GM12875 (cell line): Measurements from ENCODE around the gene HOXD10.

Experiments used
- H3K4me3 ChIP-seq: one replicate; pipeline ENCODE4 v1.5.1; 2011; ENCODE audit warnings: low read depth, low read length, control low read depth
- CTCF ChIP-seq: IDR thresholded peaks from 2 replicates; pipeline ENCODE4 v1.5.1; 2011; ENCODE audit warnings: low read depth, mild to moderate bottlenecking, control low read depth, inconsistent platforms, low read length, moderate library complexity, borderline replicate concordance; ENCODE audit not compliant: insufficient read depth

The HOXD10 gene

GRCh38 chr2:176083796-176084261 is 32.7 kb upstream of the HOXD10 start, which contains the start of gene EVX2:
EVX2 (minus strand) TSS chr2:176083962; CDS start chr2:176083776, 186 bp downstream.
- no peak within 1 kb of the TSS for H3K4me3 ChIP-seq

DNA sequence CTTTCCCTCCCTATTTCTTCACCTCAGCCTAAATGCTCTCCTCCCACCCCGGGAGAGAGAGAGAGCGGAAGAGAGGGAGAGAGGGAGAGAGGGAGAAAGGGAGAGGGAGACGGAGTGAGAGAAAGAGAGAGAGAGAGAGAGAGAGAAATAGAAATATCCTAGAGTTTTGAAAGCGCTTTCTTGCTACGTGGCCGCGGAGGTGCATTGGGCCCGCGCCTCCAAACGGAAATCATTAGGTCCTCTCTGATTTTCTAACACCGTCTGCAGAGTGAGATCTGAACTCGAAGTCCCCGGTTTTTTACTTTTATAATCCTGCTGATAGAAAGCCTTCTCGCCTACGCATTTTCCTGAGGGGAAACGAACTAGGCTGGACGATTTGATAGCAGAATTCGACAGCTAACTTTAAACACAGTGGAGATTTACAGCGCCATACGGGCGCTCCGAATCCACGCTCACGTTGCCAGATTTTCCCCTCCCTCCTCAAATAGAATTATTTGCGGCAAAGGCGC is 31.9 kb upstream of the HOXD10 start:
- TF ChIP-seq CTCF = no peak
- H3K4me3 ChIP-seq = no peak overlapping the region

More at GRCh38 chr2:176083796-176084261, 32.7 kb upstream of the HOXD10 start, which contains the start of gene EVX2:
- no peak for TF ChIP-seq CTCF

GRCh38 chr2:176085120-176085788 is 31.3 kb upstream of the HOXD10 start:
- TF ChIP-seq CTCF = no peak
- H3K4me3 ChIP-seq = no peak overlapping the region

- no peak overlapping the region for H3K4me3 ChIP-seq
- TF ChIP-seq CTCF = peak; percentile 42; the same call in 1 of the 2 replicates
Observed at GRCh38 chr2:176085861-176086771, 30.5 kb upstream of the HOXD10 start.

- no peak for TF ChIP-seq CTCF
- no peak overlapping the region for H3K4me3 ChIP-seq
Observed at GRCh38 chr2:176087330-176088047, 29.1 kb upstream of the HOXD10 start.

GRCh38 chr2:176088048-176088936 is 28.3 kb upstream of the HOXD10 start:
- peak; percentile 88 for TF ChIP-seq CTCF
- H3K4me3 ChIP-seq = no peak overlapping the region
